AG04450 (cell line): ENCODE results near the gene DPM2. TPM values are rescaled to one million over a fixed set of nuclear protein-coding genes. Genes with fewer than 3 reads are reported as not detected.

Source experiments
- CTCF ChIA-PET: fragments of 300-600, 350-600 bp; formaldehyde crosslinking; extraction: SDS; loops from one replicate; lab custom pipeline; 2022; ENCODE audit warnings: antibody characterized with exemption, inconsistent platforms; lab: Charles Lee
- POLR2A ChIA-PET: fragments of 350-600 bp; formaldehyde crosslinking; extraction: SDS; loops from one replicate; lab custom pipeline; 2021; ENCODE audit warnings: antibody characterized with exemption, inconsistent platforms; lab: Yijun Ruan, JAX
- DNase-seq: peaks from one replicate; pipeline ENCODE4 v3.0.0-alpha.2; 2011; ENCODE audit warnings: low read depth, low spot score
- H3K27ac ChIP-seq: one replicate; pipeline ENCODE4 v1.5.1; 2012; ENCODE audit warnings: low read depth, low read length, control low read depth
- H3K27me3 ChIP-seq: one replicate; pipeline ENCODE4 v1.6.0; 2012; ENCODE audit warnings: low read length; ENCODE audit not compliant: control insufficient read depth, insufficient read depth
- H3K4me3 ChIP-seq: 2 replicates; pipeline ENCODE4 v1.5.1; 2011; ENCODE audit warnings: mild to moderate bottlenecking, low read depth, low read length, control low read depth
- H3K9me3 ChIP-seq: 2 replicates; pipeline ENCODE4 v1.5.1; 2012; ENCODE audit warnings: low read length; ENCODE audit not compliant: control insufficient read depth, insufficient read depth
- CTCF ChIP-seq: IDR thresholded peaks from 2 replicates; pipeline ENCODE4 v1.5.1; 2011; ENCODE audit warnings: low read depth, low read length, control low read depth, inconsistent platforms
- polyA minus RNA-seq: library from RNA; depleted of rRNA, polyadenylated mRNA; stranded (reverse); fragments of >200 nt; gene quantifications from 2 replicates; pipeline ENCODE4 v1.2.3, GENCODE V29; 2011; rRNA and poly(A)+ RNA removed
- polyA plus RNA-seq: library from polyadenylated mRNA; depleted of rRNA; stranded (reverse); fragments of >200 nt; gene quantifications from 2 replicates; pipeline ENCODE4 v1.2.3, GENCODE V29; 2011; rRNA removed

The DPM2 gene
- polyA plus RNA-seq: 25.3 and 30.9 TPM in 2 replicates
- polyA minus RNA-seq: 33.6 and 41.2 TPM in 2 replicates

- POLR2A ChIA-PET: interaction anchor here (0.9 kb wide), 1 partner anchor 160 kb away, joined by 5 read pairs; no protein-coding TSS in a partner anchor
- H3K27me3 ChIP-seq: no peaks in the 10 kb centered on the region
- CTCF ChIA-PET: no interaction called here
- no peak for TF ChIP-seq CTCF
- no peaks in the 10 kb centered on the region; the same call in 1 of the 2 replicates for H3K9me3 ChIP-seq
- peak within 1 kb of the TSS; percentile 22 for H3K27ac ChIP-seq
- no peak for DNase-seq
- peak within 1 kb of the TSS; percentile 96 for H3K4me3 ChIP-seq
Measured at GRCh38 chr9:127937388-127938297, at the start of gene DPM2. TSS of gene DPM2 (minus strand) at chr9:127937854. CDS start at chr9:127937820, 34 bp downstream.

- ChIA-PET CTCF (interaction anchor here (1.6 kb wide), 1 partner anchor 45 kb away, joined by 3 read pairs; no protein-coding TSS in a partner anchor), POLR2A (no interaction called here)
- no peaks in the 10 kb centered on the region for H3K9me3 ChIP-seq
- TF ChIP-seq CTCF: no peak
- H3K27me3 ChIP-seq: no peaks in the 10 kb centered on the region
- H3K27ac ChIP-seq: no peak overlapping the region
- no peak for DNase-seq
- no peak overlapping the region for H3K4me3 ChIP-seq
Measured at GRCh38 chr9:127987103-127987614, 49.5 kb upstream of the DPM2 start.

- ChIA-PET POLR2A (no interaction called here), CTCF (no interaction called here)
- Histone ChIP-seq H3K27ac (no peak overlapping the region), H3K4me3 (no peak overlapping the region), H3K9me3 (no peaks in the 10 kb centered on the region; the same call in 1 of the 2 replicates), H3K27me3 (no peaks in the 10 kb centered on the region)
- no peak for DNase-seq
- no peak for TF ChIP-seq CTCF
Measured at GRCh38 chr9:127985011-127985410, 47.4 kb upstream of the DPM2 start.

GRCh38 chr9:127983847-127984289 lies 46.2 kb upstream of the DPM2 start:
- ChIA-PET POLR2A (interaction anchor here (0.7 kb wide), 1 partner anchor 42 kb away, joined by 3 read pairs; no protein-coding TSS in a partner anchor), CTCF (no interaction called here)
- no peak overlapping the region for H3K4me3 ChIP-seq
- TF ChIP-seq CTCF: no peak
- no peaks in the 10 kb centered on the region for H3K27me3 ChIP-seq
- H3K9me3 ChIP-seq: no peaks in the 10 kb centered on the region; the same call in 1 of the 2 replicates
- no peak for DNase-seq
- H3K27ac ChIP-seq: no peak overlapping the region
